SH-SY5Y (cell line): ENCODE results near the gene EPB41L4B.

ENCODE experiments used
- GATA2 ChIP-seq: IDR thresholded peaks from 2 replicates; pipeline ENCODE4 v1.6.1; 2011; ENCODE audit warnings: mild to moderate bottlenecking, low read depth, low read length
- GATA3 ChIP-seq: IDR thresholded peaks from 2 replicates; pipeline ENCODE4 v1.6.1; 2011; ENCODE audit warnings: low read depth, mild to moderate bottlenecking, low read length, moderate library complexity

DNA sequence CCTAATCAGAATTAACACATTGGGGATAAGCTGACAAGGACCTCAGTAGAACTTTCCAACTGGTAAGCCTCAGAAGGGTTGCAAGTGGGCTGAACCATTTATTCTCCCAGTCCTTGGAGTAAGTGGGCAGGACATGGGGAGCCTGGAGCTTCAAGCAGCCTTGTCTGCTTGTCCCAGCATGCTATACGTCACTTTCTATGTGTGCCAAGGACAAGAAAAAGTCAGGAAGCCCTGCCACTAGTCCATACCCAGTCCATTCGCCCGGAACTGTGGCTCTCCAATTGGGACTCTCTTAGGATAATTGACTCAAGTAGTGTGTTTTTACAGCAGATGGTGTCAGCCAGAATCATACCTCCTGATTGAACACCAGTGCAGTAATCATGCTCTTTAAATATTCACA is 91.2 kb downstream of the EPB41L4B start:
- no peak for TF ChIP-seq GATA3
- no peak for TF ChIP-seq GATA2
